HG02981 (cell line): ENCODE data around the gene PCDHB8.
"Not testable (repeated sequence)": the region's sequence is repeated elsewhere in the genome, so short reads cannot be mapped to it uniquely, and the experiment has no call there.

Experiments
- ATAC-seq: cut with Tn5 transposase; IDR thresholded peaks from one replicate; pipeline ENCODE4 v1.9.1; 2021; ENCODE audit warnings: mild to moderate bottlenecking, moderate library complexity; ENCODE audit not compliant: unreplicated experiment

The PCDHB8 gene

DNA sequence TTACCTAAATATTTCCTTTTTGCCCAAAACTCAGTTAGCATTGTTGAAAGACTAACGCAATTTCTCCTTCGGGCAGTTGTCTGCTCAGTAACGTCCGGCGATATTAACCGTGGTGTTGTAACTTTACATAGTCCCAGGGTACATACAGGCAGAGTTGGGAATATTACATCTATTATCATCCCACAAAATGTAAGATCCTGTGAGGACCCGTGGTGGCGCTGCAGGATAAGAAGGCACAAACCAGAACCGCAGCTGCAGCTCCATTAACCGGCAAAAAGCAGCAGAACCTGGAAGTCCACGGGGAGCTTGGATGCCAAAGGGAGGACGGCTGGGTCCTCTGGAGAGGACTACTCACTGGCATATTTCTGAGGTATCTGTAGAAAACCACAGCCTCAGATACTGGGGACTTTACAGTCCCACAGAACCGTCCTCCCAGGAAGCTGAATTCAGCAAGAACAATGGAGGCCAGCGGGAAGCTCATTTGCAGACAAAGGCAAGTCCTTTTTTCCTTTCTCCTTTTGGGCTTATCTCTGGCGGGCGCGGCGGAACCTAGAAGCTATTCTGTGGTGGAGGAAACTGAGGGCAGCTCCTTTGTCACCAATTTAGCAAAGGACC, at the start of gene PCDHB8:
PCDHB8 (plus strand) TSS at position 214 of the 615 bp plus-strand sequence; CDS start at position 459, 245 bp downstream.
- ATAC-seq = not testable (repeated sequence)

DNA sequence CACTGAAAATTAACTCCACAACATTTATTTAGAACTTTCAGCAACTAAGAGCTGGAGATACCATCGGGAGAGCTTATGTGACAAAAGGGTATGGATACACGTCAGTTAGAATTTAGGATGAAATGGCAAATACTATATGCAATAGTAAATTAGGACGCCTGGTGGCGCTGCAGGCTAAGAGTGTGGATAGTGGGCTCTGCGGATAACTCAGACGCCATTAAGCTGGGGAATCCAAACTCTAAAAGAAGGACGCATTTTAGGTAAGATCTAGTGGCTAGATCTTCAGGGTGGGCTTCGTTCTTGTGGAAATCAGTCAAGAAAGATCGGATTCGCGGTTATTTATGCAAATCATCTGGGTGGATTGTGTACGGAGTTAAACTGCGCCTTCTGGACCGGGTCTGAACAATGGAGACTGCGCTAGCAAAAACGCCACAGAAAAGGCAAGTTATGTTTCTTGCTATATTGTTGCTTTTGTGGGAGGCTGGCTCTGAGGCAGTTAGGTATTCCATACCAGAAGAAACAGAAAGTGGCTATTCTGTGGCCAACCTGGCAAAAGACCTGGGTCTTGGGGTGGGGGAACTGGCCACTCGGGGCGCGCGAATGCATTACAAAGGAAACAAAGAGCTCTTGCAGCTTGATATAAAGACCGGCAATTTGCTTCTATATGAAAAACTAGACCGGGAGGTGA, 42.4 kb upstream of the PCDHB8 start, which contains the start of gene PCDHB5:
PCDHB5 (plus strand) TSS at position 177 of the 688 bp plus-strand sequence; CDS start at position 406, 229 bp downstream.
- ATAC-seq = no peak

DNA sequence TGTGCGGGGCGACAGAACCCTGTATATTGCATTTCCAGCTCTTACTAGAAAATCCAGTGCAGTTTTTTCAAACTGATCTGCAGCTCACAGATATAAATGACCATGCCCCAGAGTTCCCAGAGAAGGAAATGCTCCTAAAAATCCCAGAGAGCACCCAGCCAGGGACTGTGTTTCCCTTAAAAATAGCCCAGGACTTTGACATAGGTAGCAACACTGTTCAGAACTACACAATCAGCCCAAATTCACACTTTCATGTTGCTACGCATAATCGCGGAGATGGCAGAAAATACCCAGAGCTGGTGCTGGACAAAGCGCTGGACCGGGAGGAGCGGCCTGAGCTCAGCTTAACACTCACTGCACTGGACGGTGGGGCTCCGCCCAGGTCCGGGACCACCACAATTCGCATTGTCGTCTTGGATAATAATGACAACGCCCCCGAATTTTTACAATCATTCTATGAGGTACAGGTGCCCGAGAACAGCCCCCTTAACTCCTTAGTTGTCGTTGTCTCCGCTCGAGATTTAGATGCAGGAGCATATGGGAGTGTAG, 41.8 kb upstream of the PCDHB8 start:
- no peak for ATAC-seq

DNA sequence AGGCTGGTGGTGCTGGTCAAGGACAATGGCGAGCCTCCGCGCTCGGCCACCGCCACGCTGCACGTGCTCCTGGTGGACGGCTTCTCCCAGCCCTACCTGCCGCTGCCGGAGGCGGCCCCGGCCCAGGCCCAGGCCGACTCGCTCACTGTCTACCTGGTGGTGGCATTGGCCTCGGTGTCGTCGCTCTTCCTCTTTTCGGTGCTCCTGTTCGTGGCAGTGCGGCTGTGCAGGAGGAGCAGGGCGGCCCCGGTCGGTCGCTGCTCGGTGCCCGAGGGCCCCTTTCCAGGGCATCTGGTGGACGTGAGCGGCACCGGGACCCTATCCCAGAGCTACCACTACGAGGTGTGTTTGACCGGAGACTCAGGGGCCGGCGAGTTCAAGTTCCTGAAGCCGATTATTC, 40.2 kb upstream of the PCDHB8 start:
- not testable (repeated sequence) for ATAC-seq

DNA sequence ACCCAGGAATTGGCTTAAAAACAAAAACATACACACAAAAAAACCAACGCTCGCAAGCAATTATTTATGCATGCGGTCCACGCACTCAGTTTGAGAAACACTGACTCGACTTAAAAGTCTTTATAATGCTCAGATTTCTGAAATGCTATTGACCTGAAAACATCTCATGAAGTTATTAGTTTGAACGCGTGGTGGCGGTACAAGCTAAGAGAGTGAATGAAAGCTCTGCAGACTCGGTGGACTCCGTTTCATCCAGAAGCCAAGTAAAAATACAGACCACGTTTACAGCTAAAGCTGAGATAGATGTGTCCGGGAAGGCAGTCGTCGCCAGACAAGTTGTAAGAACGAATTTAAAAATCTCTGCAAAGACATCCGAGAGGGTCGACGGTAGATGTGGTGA, 27.8 kb upstream of the PCDHB8 start, which contains the start of gene PCDHB6:
PCDHB6 (plus strand) TSS at position 246 of the 400 bp plus-strand sequence. CDS start 201 bp downstream, outside the sequence.
- ATAC-seq = no peak

DNA sequence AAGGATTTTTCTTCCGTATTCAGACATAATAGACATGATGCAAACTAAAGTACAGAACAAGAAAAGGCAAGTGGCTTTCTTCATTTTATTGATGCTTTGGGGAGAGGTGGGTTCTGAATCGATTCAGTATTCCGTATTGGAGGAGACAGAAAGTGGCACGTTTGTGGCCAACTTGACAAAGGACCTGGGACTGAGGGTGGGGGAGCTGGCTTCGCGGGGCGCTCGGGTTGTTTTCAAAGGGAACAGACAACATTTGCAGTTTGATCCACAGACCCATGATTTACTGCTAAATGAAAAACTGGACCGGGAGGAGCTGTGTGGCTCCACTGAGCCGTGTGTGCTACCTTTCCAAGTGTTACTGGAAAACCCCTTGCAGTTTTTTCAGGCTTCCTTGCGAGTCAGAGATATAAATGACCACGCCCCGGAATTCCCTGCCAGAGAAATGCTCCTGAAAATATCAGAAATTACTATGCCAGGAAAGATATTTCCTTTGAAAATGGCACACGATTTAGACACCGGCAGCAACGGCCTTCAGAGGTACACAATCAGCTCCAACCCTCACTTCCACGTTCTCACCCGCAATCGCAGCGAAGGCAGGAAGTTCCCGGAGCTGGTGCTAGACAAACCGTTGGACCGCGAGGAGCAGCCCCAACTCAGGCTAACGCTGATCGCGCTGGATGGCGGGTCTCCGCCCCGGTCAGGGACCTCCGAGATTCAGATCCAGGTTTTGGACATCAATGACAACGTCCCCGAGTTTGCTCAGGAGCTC, 27.2 kb upstream of the PCDHB8 start:
- no peak for ATAC-seq

DNA sequence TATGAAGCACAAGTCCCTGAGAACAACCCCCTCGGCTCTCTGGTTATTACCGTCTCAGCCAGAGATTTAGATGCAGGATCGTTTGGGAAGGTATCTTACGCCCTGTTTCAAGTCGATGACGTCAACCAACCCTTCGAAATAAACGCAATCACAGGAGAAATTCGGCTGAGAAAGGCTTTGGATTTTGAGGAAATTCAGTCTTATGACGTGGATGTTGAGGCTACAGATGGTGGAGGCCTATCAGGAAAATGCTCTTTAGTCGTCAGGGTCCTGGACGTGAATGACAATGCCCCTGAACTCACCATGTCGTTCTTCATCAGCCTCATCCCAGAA, 26.6 kb upstream of the PCDHB8 start:
- ATAC-seq = no peak

DNA sequence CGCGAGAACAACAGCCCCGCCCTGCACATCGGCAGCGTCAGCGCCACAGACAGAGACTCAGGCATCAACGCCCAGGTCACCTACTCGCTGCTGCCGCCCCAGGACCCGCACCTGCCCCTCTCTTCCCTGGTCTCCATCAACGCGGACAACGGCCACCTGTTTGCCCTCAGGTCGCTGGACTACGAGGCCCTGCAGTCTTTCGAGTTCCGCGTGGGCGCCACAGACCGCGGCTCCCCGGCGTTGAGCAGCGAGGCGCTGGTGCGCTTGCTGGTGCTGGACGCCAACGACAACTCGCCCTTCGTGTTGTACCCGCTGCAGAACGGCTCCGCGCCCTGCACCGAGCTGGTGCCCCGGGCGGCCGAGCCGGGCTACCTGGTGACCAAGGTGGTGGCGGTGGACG, 26.0 kb upstream of the PCDHB8 start:
- ATAC-seq = not testable (repeated sequence)

DNA sequence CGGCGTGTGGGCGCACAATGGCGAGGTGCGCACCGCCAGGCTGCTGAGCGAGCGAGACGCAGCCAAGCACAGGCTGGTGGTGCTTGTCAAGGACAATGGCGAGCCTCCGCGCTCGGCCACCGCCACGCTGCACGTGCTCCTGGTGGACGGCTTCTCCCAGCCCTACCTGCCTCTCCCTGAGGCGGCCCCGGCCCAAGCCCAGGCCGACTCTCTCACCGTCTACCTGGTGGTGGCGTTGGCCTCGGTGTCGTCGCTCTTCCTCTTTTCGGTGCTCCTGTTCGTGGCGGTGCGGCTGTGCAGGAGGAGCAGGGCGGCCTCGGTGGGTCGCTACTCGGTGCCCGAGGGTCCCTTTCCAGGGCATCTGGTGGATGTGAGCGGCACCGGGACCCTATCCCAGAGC, 25.5 kb upstream of the PCDHB8 start:
- not testable (repeated sequence) for ATAC-seq

DNA sequence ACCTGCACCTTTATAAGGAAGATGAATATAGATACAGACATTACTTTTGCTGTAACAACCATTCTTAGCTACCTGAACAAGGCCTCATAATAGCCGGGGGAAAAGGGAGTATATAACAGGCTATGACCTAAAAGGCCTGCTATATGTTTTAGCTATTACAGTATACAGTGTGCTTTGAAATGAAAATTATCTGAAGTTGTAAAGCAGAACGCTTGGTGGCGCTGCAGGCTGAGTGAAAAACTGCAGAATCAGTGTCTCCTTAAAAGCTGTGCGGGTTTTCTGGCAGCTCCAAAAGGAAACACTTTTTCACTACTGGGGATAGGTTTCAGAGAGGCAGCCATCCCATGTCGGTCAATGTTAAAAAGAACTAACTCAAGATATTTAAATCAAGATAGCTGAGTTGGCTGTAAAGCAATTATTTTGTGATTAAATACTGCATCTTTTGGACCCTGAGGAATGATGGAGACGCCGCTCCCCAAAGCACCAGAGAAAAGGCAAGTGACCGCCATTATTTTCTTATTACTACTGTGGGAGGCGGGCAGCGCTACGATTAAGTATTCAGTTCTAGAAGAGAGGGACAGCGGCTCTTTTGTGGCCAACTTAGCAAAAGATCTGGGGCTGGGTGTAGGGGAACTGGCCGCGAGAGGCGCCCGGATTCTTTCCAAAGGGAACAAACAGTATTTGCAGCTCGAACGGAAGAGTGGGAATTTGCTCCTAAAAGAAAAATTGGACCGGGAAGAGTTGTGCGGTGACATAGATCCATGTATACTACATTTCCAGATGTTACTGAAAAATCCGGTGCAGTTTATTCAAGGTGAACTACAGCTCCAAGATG, 21.8 kb upstream of the PCDHB8 start:
- ATAC-seq = no peak

DNA sequence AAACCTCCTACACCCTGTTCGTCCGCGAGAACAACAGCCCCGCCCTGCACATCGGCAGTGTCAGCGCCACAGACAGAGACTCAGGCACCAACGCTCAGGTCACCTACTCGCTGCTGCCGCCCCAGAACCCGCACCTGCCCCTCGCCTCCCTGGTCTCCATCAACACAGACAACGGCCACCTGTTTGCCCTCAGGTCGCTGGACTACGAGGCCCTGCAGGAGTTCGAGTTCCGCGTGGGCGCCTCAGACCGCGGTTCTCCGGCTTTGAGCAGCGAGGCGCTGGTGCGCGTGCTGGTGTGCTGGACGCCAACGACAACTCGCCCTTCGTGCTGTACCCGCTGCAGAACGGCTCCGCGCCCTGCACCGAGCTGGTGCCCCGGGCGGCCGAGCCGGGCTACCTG, 20.2 kb upstream of the PCDHB8 start:
- ATAC-seq = not testable (repeated sequence)

DNA sequence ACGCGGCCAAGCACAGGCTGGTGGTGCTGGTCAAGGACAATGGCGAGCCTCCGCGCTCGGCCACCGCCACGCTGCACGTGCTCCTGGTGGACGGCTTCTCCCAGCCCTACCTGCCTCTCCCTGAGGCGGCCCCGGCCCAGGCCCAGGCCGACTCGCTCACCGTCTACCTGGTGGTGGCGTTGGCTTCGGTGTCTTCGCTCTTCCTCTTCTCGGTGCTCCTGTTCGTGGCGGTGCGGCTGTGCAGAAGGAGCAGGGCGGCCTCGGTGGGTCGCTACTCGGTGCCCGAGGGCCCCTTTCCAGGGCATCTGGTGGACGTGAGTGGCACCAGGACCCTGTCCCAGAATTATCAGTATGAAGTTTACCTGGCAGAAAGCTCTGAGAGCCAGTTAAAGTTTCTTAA, 19.7 kb upstream of the PCDHB8 start:
- not testable (repeated sequence) for ATAC-seq

DNA sequence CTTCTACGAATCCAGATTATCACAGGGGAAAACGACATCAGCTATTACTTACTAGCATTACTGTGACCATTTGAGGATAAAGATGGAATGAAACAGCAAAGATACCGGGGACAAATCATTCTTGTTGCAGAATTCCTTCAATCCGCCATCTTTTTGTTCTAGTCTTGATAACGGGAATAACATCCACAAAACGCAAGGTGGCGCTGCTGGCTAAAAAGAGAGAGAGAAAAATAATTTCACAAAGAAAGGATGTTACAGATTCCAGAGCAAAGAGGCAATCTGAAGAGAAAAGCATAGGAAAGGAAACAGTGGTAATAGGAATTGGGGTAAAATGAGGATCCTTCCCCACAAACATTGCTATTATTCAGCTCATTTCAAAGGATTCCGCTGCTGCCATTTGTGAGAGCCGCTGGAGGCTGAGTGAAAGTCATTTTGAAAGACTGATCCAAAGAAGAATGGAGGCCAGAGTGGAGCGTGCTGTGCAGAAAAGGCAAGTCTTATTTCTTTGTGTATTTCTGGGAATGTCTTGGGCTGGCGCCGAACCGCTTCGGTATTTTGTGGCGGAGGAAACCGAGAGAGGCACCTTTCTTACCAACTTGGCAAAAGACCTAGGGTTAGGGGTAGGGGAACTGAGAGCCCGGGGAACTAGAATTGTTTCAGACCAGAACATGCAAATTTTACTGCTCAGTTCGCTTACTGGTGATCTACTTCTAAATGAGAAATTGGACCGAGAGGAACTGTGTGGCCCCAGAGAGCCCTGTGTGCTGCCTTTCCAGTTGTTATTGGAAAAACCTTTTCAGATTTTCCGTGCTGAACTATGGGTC, 5.0 kb upstream of the PCDHB8 start, which contains the start of gene PCDHB7:
PCDHB7 (plus strand) TSS at position 264 of the 824 bp plus-strand sequence; CDS start at position 456, 192 bp downstream.
- no peak for ATAC-seq

DNA sequence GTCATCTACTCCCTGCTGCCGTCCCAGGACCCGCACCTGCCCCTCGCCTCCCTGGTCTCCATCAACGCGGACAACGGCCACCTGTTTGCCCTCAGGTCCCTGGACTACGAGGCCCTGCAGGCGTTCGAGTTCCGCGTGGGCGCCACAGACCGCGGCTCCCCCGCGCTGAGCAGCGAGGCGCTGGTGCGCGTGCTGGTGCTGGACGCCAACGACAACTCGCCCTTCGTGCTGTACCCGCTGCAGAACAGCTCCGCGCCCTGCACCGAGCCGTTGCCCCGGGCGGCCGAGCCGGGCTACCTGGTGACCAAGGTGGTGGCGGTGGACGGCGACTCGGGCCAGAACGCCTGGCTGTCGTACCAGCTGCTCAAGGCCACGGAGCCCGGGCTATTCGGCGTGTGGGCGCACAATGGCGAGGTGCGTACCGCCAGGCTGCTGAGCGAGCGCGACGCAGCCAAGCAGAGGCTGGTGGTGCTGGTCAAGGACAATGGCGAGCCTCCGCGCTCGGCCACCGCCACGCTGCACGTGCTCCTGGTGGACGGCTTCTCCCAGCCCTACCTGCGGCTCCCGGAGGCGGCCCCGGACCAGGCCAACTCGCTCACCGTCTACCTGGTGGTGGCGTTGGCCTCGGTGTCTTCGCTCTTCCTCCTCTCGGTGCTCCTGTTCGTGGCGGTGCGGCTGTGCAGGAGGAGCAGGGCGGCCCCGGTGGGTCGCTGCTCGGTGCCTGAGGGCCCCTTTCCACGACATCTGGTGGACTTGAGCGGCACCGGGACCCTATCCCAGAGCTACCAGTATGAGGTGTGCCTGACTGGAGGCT, 3.1 kb upstream of the PCDHB8 start:
- not testable (repeated sequence) for ATAC-seq

DNA sequence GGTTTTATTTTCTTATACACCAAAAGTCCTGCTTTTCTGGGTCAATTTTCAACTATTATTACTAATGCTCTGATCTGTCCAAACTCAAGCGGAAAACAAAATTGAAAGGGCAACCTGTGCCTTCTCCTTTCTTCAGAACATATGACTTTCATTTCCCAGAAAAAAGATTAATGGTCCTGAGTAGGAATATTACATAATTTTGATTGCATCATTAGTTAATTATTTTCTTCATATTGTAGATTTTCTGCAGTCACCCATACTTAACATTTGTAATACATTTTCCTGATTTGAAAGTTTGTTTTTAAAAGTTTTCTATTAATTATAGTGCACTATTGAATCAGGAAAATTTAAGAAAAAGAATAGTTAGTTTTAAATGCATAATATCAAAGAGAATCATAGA, 1.7 kb upstream of the PCDHB8 start:
- no peak for ATAC-seq

DNA sequence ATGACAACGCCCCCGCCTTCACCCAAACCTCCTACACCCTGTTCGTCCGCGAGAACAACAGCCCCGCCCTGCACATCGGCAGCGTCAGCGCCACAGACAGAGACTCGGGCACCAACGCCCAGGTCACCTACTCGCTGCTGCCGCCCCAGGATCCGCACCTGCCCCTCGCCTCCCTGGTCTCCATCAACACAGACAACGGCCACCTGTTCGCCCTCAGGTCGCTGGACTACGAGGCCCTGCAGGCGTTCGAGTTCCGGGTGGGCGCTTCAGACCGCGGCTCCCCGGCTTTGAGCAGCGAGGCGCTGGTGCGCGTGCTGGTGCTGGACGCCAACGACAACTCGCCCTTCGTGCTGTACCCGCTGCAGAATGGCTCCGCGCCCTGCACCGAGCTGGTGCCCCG, 1.8 kb downstream of the PCDHB8 start:
- ATAC-seq = not testable (repeated sequence)

DNA sequence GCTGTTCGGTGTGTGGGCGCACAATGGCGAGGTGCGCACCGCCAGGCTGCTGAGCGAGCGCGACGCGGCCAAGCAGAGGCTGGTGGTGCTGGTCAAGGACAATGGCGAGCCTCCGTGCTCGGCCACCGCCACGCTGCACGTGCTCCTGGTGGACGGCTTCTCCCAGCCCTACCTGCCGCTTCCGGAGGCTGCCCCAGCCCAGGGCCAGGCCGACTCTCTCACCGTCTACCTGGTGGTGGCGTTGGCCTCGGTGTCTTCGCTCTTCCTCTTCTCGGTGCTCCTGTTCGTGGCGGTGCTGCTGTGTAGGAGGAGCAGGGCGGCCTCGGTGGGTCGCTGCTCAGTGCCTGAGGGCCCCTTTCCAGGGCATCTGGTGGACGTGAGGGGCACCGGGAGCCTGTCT, 2.3 kb downstream of the PCDHB8 start:
- ATAC-seq = not testable (repeated sequence)

DNA sequence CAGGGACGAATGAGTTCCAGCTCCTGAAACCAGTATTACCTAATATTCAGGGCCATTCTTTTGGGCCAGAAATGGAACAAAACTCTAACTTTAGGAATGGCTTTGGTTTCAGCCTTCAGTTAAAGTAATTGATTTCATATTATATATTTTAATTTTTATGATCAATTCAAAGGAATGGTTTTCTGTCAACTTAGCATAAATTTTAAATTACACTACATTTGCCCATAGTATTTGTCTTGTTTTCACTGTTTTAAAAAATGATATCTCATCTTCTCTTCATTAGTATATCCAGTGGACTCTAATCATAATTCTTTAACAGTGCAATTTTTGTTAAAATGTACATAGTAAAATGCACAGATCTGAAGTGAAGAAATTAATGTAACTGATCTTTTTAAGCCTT, 2.7 kb downstream of the PCDHB8 start:
- ATAC-seq = no peak

DNA sequence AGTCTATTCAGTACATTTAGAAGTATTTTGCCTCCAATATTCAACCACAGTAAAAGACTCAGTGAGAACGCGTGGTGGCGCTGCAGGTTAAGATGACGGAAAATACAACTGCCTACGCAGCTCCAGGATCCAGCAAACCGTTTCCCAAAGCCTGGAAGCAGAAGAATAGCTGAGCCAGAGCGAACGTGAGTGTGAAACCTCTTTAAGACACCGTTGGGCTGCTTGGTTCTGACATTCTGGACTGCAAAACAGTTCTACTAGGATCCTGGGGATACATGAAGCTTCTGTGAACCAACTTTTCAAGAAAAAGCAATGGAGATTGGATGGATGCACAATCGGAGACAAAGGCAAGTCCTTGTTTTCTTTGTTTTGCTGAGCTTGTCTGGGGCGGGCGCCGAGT, 4.7 kb downstream of the PCDHB8 start, which contains the start of gene PCDHB16:
PCDHB16 (plus strand) TSS at position 140 of the 400 bp plus-strand sequence; CDS start at position 313, 173 bp downstream.
- ATAC-seq = no peak
